ENCODE data around the gene SHLD1. TPM values are rescaled to one million over a fixed set of nuclear protein-coding genes. Genes with fewer than 3 reads are reported as not detected.
"Not testable (repeated sequence)": the region's sequence is repeated elsewhere in the genome, so short reads cannot be mapped to it uniquely, and the experiment has no call there.

The SHLD1 gene
- total and polyA plus RNA-seq, 2 donors (not counting 1 experiment from before 2014, with no cell fraction given), result 3.3 to 4.2 TPM

DNA sequence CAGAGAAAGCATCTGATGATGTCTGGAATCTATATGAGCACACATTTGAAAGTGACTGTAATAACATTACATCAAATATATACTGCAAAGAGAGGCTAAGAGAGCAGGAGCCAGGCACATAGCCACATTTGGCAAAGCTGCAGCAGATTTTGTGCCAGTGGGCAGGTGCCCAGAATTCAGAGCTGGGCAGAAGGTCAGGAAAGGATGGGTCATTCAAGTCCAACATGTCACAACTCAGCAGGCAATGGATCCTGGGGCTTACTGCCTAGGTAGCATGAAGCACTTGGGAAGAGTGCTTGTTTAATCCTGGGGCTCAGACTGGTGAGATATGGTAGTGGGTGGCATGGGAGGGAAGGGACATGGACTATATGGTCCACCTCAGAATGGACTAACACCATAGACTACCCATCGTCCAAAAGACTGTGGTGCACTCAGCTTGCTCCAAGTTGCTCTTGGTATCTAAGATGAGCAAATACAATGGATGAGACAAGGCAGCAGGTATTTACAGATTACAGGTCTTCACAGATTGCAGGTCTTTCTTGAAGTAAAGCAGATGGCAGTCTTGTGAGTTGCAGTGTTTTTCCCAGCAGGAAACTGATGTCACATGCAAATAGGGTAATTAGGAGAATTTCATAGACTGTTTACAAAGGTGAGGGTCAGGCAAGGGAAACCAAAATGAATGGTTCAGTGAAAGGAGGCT, 31.2 kb upstream of the SHLD1 start:
- no peak overlapping the region for H3K4me2 ChIP-seq (ENCODE audit: extremely low read depth, insufficient read depth, low read length)
- no peak overlapping the region for H3K9ac ChIP-seq (ENCODE audit: insufficient read depth, low read length)
- H3K36me3 ChIP-seq (ENCODE audit: control insufficient read depth, insufficient read depth, low read length), result no peaks in the 10 kb centered on the region
- no peaks in the 10 kb centered on the region for H3K9me3 ChIP-seq (ENCODE audit: control insufficient read depth, insufficient read depth, low read depth, low read length)
- H2AFZ ChIP-seq (ENCODE audit: low read length), result no peak overlapping the region
- TF ChIP-seq CTCF (conservative IDR thresholded peaks at IDR 0.05 in 1 of 2, IDR thresholded peaks at IDR 0.05 in 1 of 2; ENCODE audit: low read depth in 1 of 2, low read length in 2 of 2) (no peak), EZH2 (IDR thresholded peaks at IDR 0.05; ENCODE audit: low read length, missing control alignments) (no peak)
- H3K4me1 ChIP-seq (ENCODE audit: control insufficient read depth, extremely low read depth, insufficient read depth, low read length), result no peaks in the 10 kb centered on the region
- no peak overlapping the region for H3K4me3 ChIP-seq (replicated peaks in 1 of 4; ENCODE audit: control extremely low read depth in 1 of 4, insufficient read depth in 1 of 4, low read depth in 3 of 4, low read length in 4 of 4)
- no peak overlapping the region for H3K27ac ChIP-seq (ENCODE audit: insufficient read depth, low read length)
- no peaks in the 10 kb centered on the region for H4K20me1 ChIP-seq (ENCODE audit: control insufficient read depth, extremely low read depth, insufficient read depth, low read length)
- DNase-seq (ENCODE audit: low read depth in 2 of 2), result no peak
- H3K27me3 ChIP-seq (ENCODE audit: control insufficient read depth, insufficient read depth, low read length), result no peaks in the 10 kb centered on the region
- no peaks in the 10 kb centered on the region for H3K79me2 ChIP-seq (ENCODE audit: control insufficient read depth, insufficient read depth, low read length)

DNA sequence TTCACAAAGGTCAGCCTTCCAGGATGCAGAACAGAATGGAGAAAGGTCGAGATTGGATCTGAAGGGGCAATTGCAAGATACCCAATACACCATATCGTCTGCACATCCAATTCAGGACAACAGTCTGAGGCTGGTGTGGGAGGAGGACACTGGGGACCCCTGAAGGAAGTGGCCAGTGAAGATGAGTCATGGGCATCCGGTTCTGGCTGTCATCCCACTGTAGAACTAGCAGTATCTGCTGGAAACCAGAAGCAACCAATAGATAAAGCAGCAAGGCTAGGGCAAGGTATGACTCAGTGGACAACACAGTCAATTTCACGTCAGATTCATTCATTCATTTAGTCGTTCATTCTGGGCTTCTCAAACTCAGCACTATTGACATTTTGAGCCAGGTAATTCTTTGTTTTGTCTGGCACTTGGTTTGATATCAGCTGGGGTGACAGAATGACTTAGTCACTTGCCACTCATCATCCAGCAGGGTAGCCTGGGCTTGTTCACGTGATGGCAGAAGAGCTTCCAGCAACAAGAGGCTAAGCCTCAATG, 30.3 kb upstream of the SHLD1 start:
- Histone ChIP-seq H3K27me3 (ENCODE audit: control insufficient read depth, insufficient read depth, low read length) (no peaks in the 10 kb centered on the region), H2AFZ (ENCODE audit: low read length) (no peak overlapping the region), H3K79me2 (ENCODE audit: control insufficient read depth, insufficient read depth, low read length) (no peaks in the 10 kb centered on the region), H3K27ac (ENCODE audit: insufficient read depth, low read length) (no peak overlapping the region), H3K4me3 (replicated peaks in 1 of 4; ENCODE audit: control extremely low read depth in 1 of 4, insufficient read depth in 1 of 4, low read depth in 3 of 4, low read length in 4 of 4) (no peak overlapping the region), H3K36me3 (ENCODE audit: control insufficient read depth, insufficient read depth, low read length) (no peaks in the 10 kb centered on the region), H3K9ac (ENCODE audit: insufficient read depth, low read length) (no peak overlapping the region), H3K4me2 (ENCODE audit: extremely low read depth, insufficient read depth, low read length) (no peak overlapping the region), H3K9me3 (ENCODE audit: control insufficient read depth, insufficient read depth, low read depth, low read length) (no peaks in the 10 kb centered on the region), H4K20me1 (ENCODE audit: control insufficient read depth, extremely low read depth, insufficient read depth, low read length) (no peaks in the 10 kb centered on the region), H3K4me1 (ENCODE audit: control insufficient read depth, extremely low read depth, insufficient read depth, low read length) (no peaks in the 10 kb centered on the region)
- TF ChIP-seq CTCF (conservative IDR thresholded peaks at IDR 0.05 in 1 of 2, IDR thresholded peaks at IDR 0.05 in 1 of 2; ENCODE audit: low read depth in 1 of 2, low read length in 2 of 2) (no peak), EZH2 (IDR thresholded peaks at IDR 0.05; ENCODE audit: low read length, missing control alignments) (no peak)
- peak in 1 of 2 donors; percentile 50 for DNase-seq (ENCODE audit: low read depth in 2 of 2)

DNA sequence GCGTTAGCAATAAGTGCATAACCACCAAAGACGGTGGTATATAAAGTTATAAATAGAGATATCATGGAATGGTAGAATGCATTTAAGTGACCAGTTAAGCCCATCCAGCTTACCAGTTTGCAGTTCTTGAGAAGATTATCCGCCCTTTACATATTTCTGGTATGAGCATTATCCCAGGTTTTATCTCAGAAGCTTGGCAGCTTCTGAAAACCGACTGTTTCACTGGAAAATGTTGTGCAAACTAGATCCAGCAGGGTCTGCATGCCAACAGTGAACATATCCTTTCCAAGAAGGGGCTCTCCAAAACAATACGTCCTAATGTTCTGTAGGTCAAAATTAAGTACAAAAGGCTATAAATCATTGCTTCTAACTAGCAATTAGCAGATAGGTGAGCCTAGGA, 29.5 kb upstream of the SHLD1 start:
- H3K4me3 ChIP-seq (replicated peaks in 1 of 4; ENCODE audit: control extremely low read depth in 1 of 4, insufficient read depth in 1 of 4, low read depth in 3 of 4, low read length in 4 of 4), result no peak overlapping the region
- H3K9ac ChIP-seq (ENCODE audit: insufficient read depth, low read length), result no peak overlapping the region
- no peak overlapping the region for H2AFZ ChIP-seq (ENCODE audit: low read length)
- no peaks in the 10 kb centered on the region for H3K36me3 ChIP-seq (ENCODE audit: control insufficient read depth, insufficient read depth, low read length)
- H3K9me3 ChIP-seq (ENCODE audit: control insufficient read depth, insufficient read depth, low read depth, low read length), result no peaks in the 10 kb centered on the region
- no peaks in the 10 kb centered on the region for H3K79me2 ChIP-seq (ENCODE audit: control insufficient read depth, insufficient read depth, low read length)
- DNase-seq (ENCODE audit: low read depth in 2 of 2), result peak in 1 of 2 donors; percentile 50
- H3K27me3 ChIP-seq (ENCODE audit: control insufficient read depth, insufficient read depth, low read length), result no peaks in the 10 kb centered on the region
- TF ChIP-seq EZH2 (IDR thresholded peaks at IDR 0.05; ENCODE audit: low read length, missing control alignments), result no peak
- TF ChIP-seq CTCF (conservative IDR thresholded peaks at IDR 0.05 in 1 of 2, IDR thresholded peaks at IDR 0.05 in 1 of 2; ENCODE audit: low read depth in 1 of 2, low read length in 2 of 2), result no peak
- no peak overlapping the region for H3K4me2 ChIP-seq (ENCODE audit: extremely low read depth, insufficient read depth, low read length)
- H4K20me1 ChIP-seq (ENCODE audit: control insufficient read depth, extremely low read depth, insufficient read depth, low read length), result no peaks in the 10 kb centered on the region
- no peak overlapping the region for H3K27ac ChIP-seq (ENCODE audit: insufficient read depth, low read length)
- no peaks in the 10 kb centered on the region for H3K4me1 ChIP-seq (ENCODE audit: control insufficient read depth, extremely low read depth, insufficient read depth, low read length)

GRCh38 chr20:5721356-5721755, 28.8 kb upstream of the SHLD1 start:
- H3K79me2 ChIP-seq (ENCODE audit: control insufficient read depth, insufficient read depth, low read length); H4K20me1 ChIP-seq (ENCODE audit: control insufficient read depth, extremely low read depth, insufficient read depth, low read length); H3K4me2 ChIP-seq (ENCODE audit: extremely low read depth, insufficient read depth, low read length); H3K9ac ChIP-seq (ENCODE audit: insufficient read depth, low read length); H3K4me1 ChIP-seq (ENCODE audit: control insufficient read depth, extremely low read depth, insufficient read depth, low read length); H3K36me3 ChIP-seq (ENCODE audit: control insufficient read depth, insufficient read depth, low read length); DNase-seq (ENCODE audit: low read depth in 2 of 2); H2AFZ ChIP-seq (ENCODE audit: low read length); H3K9me3 ChIP-seq (ENCODE audit: control insufficient read depth, insufficient read depth, low read depth, low read length); H3K27me3 ChIP-seq (ENCODE audit: control insufficient read depth, insufficient read depth, low read length); H3K4me3 ChIP-seq (replicated peaks in 1 of 4; ENCODE audit: control extremely low read depth in 1 of 4, insufficient read depth in 1 of 4, low read depth in 3 of 4, low read length in 4 of 4); H3K27ac ChIP-seq (ENCODE audit: insufficient read depth, low read length): not testable (repeated sequence)
